GM19397 (cell line): ENCODE measurements around the gene UBE3B.

ENCODE experiments used
- ATAC-seq: cut with Tn5 transposase; IDR thresholded peaks from one replicate; pipeline ENCODE4 v1.9.1; 2021; ENCODE audit warnings: mild to moderate bottlenecking, moderate library complexity; ENCODE audit not compliant: unreplicated experiment

The UBE3B gene

DNA sequence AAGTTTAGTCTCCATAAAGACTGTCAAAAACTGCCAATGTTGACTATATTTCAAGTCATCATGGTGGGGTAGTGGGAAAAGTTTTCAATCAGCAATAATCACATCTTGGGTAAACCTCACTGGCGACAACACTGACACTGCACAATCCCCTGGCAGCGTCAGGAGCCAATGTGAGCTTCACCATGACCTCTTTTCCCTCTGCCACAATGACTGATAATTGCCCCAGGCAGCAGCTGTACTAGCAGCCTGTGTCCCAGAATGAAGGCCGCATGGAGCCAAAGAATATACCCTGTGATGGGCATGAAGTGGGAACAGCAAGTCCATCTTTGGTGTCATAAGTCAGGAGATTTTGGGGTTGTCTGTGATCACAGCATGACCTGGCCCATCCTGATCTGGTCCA, 90.5 kb downstream of the UBE3B start:
- no peak for ATAC-seq

DNA sequence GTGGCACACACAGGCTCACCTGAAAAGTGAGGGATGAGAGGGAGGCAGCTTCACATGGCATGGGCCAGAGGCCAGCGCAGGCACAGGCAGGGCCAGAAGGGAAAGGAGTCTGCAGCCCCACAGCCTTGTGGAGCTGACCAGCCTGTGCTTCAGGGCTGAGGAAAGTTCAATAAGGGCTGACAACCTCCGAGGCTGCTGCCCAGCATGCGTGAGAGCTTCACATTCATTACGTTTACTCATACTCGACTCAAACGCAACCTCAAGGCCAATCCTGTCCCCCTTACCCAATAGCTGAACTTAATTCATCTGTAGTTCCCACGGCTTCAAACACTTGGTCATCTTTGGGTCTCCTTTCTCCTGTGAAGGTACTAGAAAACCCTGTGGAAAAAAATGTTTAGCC, 91.1 kb downstream of the UBE3B start:
- ATAC-seq, result no peak

DNA sequence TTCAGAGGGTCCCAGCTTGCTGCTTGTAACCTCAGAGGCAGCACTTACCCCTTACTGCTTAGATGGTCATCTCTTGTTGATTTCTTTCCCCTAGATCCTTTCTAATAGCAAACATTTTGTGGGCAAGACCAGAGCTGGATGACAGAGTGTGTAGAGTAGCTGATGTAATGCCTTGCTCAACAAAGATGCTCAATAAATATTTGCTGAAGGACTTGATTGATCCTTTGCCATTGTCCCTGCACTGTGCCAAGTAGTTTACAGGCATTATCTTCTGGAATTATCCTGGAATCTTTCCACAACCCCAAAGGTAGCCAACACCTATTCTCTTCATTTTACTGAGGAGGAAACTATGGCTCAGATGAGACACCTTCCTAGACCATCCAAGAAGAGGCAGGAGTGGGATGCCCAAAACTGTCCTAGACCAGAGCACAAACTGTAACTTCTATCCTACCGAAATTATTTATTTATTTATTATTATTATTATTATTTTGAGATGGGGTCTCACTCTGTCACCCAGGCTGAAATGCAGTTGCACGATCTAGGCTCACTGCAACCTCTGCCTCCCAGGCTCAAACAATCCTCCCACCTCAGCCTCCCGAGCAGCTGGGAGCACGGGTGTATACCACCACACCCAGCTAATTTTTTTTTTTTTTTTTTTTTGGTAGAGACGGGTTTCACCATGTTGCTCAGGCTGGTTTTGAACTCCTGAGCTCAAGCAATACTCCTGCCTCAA, 94.5 kb downstream of the UBE3B start:
- no peak for ATAC-seq

DNA sequence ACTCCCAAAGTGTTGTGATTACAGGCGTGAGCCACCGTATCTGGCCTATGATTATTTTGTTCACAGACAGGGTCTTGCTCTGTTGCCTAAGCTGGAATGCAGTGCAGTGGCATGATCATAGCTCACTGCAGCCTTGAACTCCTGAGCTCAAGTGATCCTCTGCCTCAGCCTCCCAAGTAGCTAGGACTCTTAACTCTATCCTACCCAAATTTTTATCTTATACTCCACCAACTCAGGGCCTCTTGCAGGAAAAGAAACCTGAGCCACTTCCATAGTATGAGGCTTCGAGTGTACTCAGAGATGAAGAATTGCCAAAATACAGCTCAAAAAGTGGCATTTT, 95.0 kb downstream of the UBE3B start:
- ATAC-seq, result no peak

DNA sequence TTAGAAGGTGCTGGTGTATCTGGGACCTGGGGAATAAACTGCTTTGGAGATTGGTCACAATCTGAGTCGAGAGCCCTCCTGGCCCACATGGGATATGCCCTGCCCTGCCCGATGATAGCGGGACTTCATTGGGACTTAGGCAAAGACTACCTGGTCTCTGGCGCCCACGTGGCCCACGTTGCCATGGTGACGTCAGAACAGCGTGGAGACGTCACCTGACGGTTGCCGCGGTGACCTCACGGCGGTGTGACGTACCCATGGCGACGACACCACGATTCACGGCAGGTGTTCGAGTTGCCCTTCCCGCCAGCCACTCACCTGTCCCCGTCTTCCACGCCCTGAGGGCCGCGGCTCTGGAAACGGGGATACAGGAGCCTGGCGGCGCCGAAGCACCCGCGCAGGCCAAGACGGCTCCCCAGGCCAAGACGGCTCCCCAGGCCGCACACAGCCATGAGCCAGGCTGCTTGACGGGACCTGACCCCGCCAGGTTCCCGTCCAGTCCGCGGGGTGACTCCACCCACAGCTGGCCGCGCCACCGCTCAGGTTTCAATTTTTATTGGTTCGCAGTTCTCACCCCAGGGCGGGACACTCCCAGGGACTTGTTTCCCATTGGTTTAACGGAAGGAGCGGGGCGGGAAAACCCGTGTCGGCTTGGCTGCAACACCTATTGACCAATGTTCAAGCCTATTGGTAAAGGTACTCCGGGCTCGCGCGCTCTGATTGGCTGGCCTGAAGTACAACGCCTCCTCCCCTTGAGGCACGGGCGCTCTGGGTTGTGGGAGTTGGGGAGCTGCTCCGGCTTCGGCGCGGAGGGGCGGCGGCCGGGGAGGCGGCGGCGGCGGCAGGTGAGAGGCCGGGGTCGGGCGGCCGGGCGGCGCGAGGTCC, 95.8 kb downstream of the UBE3B start, which contains the start of the genes MMAB and MVK:
Gene MMAB, minus strand, starts transcription at position 476 of the 885 bp plus-strand sequence. Its CDS starts 24 bp downstream, at position 452.
Gene MVK, plus strand, starts transcription at position 766 of the 885 bp plus-strand sequence. CDS start 1,029 bp downstream, outside the sequence.
- ATAC-seq, result peak; percentile 89

DNA sequence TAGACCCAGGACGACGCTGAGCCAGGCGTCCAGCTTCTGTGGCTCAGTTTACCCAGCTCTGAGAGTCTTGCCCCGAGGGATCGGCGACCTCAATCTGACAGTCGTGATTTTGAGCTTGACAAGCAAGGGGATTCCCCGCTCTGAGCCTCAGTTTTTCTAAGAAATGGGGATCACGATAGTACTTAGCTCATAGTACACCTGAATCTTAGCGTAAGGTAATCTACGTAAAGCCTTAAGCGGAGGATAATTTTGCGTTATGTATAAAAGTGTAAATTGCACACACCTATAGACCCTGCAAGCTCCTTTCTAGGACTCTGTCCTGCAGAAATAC, 96.4 kb downstream of the UBE3B start:
- no peak for ATAC-seq

DNA sequence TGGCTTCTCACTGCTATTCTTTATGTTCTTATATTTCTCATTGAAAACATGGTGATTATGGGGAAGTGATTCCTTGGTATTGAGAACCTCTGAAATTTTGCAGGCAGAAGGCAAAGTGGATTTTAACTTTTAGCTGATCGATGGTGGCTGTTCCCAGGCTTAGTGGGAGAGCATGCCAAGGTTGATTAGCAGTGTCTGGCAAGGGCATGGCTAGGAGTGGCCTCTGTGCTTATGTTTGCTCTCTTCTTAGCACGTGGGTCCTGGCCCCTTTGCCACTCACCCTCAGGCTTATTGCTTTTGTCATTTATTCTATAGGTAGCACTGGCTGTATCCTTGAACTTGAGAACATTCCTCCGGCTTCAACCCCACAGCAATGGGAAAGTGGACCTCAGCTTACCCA, 98.2 kb downstream of the UBE3B start:
- ATAC-seq, result no peak

DNA sequence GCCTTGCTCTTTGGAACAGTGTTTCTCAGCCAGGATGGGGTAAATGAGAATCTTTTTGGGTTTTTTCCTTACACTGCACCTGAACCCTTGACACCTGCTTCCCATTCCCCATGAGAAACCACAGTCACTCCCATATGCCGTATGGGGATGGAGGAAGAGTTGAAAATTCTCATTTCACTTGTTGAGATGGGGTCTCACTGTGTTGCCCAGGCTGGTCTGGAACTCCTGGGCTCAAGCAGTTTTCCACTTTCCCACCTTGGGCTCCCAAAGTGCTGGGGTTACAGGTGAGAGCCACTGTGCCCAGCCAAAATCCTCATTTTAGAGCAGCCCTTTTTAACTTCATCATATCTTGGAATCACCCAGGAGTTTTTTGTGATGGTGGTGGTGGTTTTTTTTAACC, 99.9 kb downstream of the UBE3B start:
- ATAC-seq, result no peak

DNA sequence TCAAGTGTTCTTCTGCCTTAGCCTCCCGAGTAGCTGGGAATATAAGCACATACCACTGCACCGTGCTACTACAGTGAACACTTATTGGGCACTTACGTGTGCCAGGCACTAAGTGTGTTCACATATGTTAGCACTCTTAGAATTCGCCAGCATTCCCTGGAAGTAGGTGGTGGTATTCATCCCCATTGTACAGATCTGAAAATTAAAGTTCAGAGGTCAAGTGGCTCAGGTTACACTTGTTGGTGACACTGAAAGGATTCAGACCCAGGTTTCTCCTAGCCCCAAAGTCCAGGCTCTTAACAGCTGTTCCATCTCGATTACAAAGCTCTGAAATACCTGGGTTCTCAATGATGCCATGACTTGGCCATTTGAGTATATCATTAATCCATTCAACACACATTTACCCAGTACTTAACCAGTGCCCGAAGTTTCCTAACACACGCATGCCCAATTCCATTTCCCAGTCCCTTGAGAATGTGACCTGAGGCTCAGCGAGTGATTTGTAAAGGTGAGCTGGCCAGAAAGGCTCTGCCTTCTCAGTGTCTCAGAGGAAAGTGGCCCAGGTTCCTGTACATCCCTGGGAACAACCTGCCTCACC, 101.0 kb downstream of the UBE3B start:
- ATAC-seq, result no peak

DNA sequence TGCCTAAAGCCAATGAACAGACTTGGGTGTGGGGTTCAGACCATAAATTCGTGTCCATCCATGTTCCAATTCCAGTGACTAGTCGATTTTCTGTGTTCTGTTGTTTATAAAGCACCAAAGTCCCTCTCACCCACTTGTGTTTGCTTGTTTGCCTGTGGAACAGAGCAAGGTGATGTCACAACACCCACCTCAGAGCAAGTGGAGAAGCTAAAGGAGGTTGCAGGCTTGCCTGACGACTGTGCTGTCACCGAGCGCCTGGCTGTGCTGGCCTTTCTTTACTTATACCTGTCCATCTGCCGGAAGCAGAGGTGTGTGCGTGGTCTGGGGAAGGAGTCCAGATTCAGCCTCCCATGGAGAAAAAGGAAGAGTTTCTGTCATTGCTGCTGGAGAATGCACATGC, 102.2 kb downstream of the UBE3B start:
- ATAC-seq, result no peak

DNA sequence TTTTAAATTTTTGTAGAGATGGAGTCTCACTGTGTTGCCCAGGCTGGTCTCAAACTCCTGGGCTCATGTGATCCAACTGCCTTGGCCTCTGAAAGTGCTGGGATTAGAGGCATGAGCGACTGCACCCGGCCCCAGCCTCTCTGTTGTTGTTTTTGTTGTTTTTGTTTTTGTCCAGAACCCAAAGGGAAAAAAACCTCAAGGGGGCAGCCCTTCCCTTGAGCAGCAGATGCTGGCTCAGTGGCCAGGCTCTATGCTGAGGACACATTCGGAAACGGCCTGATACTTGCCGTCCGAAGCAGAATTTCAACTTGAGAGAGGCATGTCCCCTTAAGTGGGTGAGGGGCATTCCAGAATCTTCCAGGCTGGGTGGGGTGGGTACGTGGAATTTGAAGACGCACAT, 102.8 kb downstream of the UBE3B start:
- no peak for ATAC-seq

DNA sequence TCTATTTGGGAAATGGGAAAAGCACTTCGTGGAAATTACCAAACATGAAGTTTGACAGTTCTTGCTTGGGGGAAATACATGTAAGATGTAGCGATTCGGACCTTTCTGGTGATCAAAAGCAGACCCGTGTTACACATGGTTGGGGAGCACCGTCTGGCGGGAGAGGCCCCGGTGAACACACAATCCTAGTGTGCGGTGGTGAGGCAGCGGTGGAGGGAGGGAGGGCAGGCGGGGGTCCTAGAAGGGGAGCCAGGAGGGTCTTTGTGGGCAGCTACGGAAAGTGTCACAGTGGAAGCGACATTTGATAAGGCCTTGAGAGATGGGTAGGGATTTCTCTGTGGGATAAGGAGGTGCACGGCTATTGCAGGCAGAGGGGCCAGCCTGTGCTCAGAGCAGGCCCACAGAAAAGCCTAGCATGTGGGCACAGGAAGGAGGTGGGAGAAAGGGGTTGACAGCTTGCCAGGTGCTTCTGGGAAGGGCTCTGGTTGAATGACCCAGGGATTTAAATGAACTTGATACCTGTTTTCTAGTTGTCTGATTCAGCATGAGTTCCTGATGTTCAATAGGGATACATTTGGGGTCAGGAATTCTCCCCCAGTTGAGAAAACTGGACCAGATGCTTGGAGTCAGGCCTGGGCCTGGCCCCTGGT, 103.4 kb downstream of the UBE3B start:
- no peak for ATAC-seq

DNA sequence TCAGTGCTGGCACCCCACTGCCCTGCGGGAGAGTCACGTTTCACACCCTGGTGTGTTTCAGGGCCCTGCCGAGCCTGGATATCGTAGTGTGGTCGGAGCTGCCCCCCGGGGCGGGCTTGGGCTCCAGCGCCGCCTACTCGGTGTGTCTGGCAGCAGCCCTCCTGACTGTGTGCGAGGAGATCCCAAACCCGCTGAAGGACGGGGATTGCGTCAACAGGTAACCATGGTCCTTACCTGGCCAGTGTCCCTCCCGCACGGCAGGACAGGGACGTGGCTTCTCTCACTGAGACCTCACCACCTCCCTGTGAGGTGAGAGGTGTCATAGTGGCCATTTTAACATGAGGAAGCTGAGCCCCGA, 103.9 kb downstream of the UBE3B start:
- no peak for ATAC-seq

DNA sequence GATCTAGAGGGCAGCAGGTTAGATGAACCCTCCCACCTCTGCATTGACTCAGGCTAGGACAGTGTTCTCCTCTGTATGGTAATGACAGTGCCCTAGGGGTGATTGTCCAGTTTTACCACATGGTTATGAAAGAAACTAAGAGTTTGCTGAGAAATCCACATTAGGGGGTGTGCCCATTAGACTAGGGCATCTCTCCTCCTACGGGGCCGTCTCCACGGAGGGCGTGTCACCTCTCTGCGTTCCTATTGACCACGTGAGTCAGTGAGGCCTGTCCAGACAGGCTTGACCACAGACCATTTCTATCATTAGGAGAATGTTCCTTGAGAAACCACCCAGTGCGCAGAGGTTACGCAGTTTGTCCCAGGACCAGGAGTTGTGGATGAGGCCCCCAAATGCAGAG, 104.4 kb downstream of the UBE3B start:
- ATAC-seq, result no peak

DNA sequence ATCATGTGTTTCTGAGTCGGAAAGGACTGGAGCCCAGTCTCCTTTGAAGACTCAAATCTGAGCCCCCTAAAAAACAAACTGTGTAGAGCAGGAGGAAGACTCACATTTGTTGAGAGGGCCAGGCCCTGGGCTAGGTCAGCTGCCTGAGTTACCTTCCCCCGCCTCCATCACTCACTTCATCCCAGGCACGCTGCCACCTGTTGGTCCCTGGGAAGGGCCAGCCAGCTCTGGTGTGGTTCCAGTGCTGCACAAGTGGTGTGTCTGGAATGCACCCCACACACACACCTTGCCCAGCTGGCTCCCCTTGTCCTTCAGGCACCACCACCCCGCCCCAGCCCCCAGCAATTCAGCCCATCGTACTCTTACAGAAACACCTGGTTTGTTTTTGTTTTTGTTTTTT, 105.2 kb downstream of the UBE3B start:
- no peak for ATAC-seq

DNA sequence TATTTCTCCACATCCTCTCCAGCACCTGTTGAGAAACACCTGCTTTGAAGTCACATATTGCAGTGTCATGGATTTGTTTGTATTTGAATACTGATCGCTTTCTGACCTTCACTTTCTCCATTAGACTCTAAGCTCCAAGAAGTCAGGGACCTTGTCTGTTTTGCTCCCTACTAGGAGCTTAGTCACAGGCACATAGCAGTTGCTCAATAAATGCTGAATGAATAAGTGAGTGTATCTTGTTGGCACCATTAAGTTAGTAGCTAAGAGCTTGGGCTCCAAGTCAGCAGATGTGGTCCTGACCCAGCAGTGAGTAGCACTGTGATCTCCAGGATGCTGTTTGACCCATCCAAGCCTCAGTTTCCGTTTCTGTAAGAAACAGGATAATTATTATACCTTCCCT, 106.3 kb downstream of the UBE3B start:
- no peak for ATAC-seq
